ENCODE measurements around the gene TSPEAR. TPM values are rescaled to one million over a fixed set of nuclear protein-coding genes. Genes with fewer than 3 reads are reported as not detected.

Gene TSPEAR
- total RNA-seq, 4 donors from 2014 or later: 0.19 TPM; not detected in 3

DNA sequence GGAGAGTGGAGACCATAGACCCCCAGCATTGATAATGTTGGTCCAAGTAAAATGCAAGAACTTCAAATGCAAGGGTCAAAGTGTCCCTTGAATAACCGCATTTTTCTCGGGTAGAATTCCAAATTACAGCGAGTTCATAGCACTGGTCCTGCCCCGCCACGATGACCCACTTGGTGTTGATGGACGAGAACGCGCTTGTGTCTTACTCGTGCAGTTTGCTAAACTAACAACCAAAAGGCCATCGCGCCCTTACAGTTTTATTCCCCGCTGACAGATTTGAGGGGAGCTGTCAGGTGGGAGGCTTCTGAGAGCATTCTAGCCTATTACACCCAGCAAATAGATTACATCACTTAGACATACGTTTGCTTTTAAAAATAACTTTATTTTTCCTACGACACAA is 17.3 kb upstream of the TSPEAR start:
- DNase-seq (ENCODE audit: low spot score) (no peak), ATAC-seq (ENCODE audit: low FRiP score) (no peak)
- no peak for TF ChIP-seq CTCF (IDR thresholded peaks at IDR 0.05)

GRCh38 chr21:44727757-44728156 is 16.4 kb upstream of the TSPEAR start:
- ATAC-seq (ENCODE audit: low FRiP score): no peak
- DNase-seq (ENCODE audit: low spot score): no peak
- TF ChIP-seq CTCF (IDR thresholded peaks at IDR 0.05): no peak

GRCh38 chr21:44727321-44727720 is 15.9 kb upstream of the TSPEAR start:
- no peak for ATAC-seq (ENCODE audit: low FRiP score)
- TF ChIP-seq CTCF (IDR thresholded peaks at IDR 0.05): no peak
- DNase-seq (ENCODE audit: low spot score): no peak

GRCh38 chr21:44726826-44727225 is 15.5 kb upstream of the TSPEAR start:
- ATAC-seq (ENCODE audit: low FRiP score): no peak
- no peak for TF ChIP-seq CTCF (IDR thresholded peaks at IDR 0.05)
- no peak for DNase-seq (ENCODE audit: low spot score)

GRCh38 chr21:44724926-44725325 is 13.6 kb upstream of the TSPEAR start:
- DNase-seq (ENCODE audit: low spot score) (no peak), ATAC-seq (ENCODE audit: low FRiP score) (no peak)
- TF ChIP-seq CTCF (IDR thresholded peaks at IDR 0.05): no peak

GRCh38 chr21:44724196-44724595 is 12.8 kb upstream of the TSPEAR start:
- no peak for TF ChIP-seq CTCF (IDR thresholded peaks at IDR 0.05)
- ATAC-seq (ENCODE audit: low FRiP score) (no peak), DNase-seq (ENCODE audit: low spot score) (no peak)

DNA sequence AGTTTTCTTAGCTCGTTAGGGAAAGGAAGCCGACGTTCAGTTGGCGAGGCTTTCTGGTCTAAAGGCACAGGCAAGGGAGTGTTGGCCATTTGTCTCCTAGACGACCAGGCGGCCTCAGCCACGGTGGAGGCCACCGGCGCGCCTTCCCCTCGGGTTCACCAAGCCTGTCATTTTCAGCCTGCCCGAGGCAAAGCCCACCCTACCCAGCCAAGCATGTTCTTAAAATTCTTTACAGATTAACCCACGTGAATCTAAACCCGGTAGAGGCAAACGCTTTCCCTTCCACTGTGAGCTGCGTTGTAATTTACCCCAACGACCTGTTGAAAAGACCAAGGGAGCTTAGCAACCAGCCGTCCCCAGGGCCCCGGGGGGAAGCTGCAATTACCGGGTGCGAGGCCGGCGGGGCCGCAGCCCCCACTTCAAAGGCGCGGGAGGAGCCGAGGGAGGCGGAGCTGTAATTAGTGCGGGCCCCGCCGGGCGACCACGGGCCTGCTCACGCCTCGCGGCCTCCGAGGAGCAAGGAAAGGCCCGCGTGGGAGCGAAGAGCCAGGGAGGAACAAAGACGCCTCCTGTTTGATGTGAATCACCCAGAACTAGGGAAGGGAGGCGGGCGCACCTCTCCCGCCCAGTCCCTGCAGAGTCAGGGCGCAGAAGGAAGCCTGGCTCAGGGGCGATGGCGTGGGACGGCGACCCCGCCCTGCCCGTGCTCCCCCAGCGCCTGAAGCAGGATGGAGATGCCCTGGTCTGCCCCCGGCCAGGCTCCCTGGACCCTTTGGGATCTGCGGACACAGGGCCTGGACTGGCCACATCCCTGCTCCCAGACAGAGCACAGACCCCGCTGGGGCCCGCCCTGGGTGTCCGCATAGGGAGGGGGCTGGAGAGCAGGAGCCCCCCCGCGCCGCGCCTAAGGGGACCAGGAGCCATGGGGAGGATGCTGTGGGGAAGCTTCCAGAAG is 12.1 kb upstream of the TSPEAR start:
- DNase-seq (ENCODE audit: low spot score) (no peak), ATAC-seq (ENCODE audit: low FRiP score) (peak; percentile 58)
- TF ChIP-seq CTCF (IDR thresholded peaks at IDR 0.05): no peak
